Cardiac fibroblast (primary cell): ENCODE measurements around the gene ABCB10.
"Not testable (repeated sequence)": the region's sequence is repeated elsewhere in the genome, so short reads cannot be mapped to it uniquely, and the experiment has no call there.

Source experiments
- DNase-seq, 2 donors: peaks; one replicate each; pipeline versions ENCODE4 v3.0.0 to v3.0.0-alpha.2; 2010; ENCODE audit warnings: low read depth in 2 of 2
- H3K4me3 ChIP-seq, 2 donors: replicated peaks in 1 of 2; 1 replicate in 1 of 2; 2 replicates in 1 of 2; pipeline ENCODE4 v1.5.1; 2011; ENCODE audit warnings: low read depth in 2 of 2, low read length in 2 of 2, mild to moderate bottlenecking in 2 of 2, moderate library complexity in 1 of 2
- TF ChIP-seq, protein P1 (sequence below): IDR thresholded peaks from one replicate; pipeline ENCODE4 v1.5.1; 2011; ENCODE audit warnings: low read depth, mild to moderate bottlenecking, low read length, inconsistent platforms

Gene ABCB10

DNA sequence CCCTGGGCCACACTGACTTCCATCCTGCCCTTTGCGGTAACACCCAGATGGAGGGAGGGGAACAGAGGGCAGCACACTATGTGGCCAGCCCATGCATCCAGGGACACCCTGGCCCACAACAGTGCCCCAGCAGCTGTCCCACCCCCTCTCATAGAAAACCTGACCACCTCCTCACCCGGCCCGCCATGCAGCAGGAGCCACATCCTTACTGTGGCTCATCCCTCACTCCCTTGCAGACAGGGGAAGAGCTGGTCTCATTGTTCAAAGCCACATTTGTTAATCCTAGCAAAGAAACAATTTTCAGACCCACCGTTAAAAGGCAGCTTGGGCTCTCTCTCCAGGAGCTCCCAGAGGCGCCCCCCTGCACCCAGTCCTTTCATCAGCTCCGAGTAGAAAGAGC lies 27.2 kb downstream of the ABCB10 start:
- no peak for DNase-seq
- no peak overlapping the region for H3K4me3 ChIP-seq
- TF ChIP-seq, protein P1, sequence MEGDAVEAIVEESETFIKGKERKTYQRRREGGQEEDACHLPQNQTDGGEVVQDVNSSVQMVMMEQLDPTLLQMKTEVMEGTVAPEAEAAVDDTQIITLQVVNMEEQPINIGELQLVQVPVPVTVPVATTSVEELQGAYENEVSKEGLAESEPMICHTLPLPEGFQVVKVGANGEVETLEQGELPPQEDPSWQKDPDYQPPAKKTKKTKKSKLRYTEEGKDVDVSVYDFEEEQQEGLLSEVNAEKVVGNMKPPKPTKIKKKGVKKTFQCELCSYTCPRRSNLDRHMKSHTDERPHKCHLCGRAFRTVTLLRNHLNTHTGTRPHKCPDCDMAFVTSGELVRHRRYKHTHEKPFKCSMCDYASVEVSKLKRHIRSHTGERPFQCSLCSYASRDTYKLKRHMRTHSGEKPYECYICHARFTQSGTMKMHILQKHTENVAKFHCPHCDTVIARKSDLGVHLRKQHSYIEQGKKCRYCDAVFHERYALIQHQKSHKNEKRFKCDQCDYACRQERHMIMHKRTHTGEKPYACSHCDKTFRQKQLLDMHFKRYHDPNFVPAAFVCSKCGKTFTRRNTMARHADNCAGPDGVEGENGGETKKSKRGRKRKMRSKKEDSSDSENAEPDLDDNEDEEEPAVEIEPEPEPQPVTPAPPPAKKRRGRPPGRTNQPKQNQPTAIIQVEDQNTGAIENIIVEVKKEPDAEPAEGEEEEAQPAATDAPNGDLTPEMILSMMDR, result no peak

DNA sequence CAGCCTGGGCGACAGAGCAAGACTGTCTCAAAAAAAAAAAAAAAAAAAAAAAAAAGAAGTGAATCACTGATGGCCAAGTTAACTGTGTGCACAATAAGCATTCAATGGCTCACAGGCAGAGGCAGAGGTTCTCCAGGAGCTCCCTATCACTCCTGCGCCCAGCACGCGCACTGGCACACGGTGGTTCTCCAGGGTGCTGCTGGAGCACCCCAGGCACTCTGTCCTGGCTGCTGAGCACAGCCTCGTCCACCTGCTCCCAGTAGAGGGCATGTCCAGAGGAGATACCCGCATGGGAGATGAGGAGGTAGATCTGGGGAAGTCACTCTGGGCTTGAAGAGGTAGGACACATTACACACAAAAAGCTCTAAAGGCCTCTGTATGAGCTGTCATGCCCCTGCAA lies 28.9 kb downstream of the ABCB10 start:
- no peak for DNase-seq
- no peak overlapping the region for H3K4me3 ChIP-seq
- TF ChIP-seq, protein P1, result no peak

DNA sequence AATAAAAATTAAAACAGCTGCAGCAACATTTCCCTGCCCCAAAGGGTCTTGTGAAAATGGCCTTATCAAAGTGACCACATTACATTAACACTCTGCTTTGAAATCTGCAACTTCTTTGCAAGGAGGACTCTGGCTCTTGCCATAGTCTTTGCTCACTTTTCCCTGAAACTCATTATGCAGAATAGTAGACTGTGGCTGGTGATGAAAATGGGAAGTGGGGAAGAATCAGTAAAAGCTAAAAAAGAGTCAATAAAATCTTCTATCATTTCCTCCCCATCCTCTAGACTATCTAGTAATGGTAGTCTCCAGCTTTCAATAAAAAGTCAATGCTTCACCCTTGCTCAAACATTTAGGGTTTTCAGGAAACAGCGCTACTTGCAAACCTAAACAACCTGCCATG lies 31.8 kb downstream of the ABCB10 start:
- no peak for DNase-seq
- TF ChIP-seq, protein P1, result no peak

DNA sequence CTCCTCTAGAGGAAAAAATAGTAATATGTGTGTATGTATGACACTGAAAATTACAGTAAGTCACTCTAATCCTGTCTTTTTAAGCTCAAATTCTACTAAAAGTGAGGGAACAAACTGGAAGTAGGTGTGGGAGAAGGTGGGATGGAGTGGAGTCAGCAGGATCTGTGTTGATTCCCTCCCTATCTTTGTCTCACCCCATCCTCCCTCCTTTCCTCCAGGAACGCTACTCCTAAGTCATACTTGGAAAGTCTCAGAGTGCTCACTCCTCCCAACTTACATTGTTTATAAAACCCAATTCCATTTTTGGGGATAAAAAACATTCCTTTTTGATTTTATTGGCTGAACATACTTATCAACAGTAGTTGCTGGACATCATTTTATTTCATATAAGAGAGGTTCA lies 35.5 kb downstream of the ABCB10 start:
- TF ChIP-seq, protein P1, result no peak
- no peak overlapping the region for H3K4me3 ChIP-seq
- DNase-seq, result no peak

More for the DNA sequence above, 31.8 kb downstream of the ABCB10 start:
- no peak overlapping the region for H3K4me3 ChIP-seq

DNA sequence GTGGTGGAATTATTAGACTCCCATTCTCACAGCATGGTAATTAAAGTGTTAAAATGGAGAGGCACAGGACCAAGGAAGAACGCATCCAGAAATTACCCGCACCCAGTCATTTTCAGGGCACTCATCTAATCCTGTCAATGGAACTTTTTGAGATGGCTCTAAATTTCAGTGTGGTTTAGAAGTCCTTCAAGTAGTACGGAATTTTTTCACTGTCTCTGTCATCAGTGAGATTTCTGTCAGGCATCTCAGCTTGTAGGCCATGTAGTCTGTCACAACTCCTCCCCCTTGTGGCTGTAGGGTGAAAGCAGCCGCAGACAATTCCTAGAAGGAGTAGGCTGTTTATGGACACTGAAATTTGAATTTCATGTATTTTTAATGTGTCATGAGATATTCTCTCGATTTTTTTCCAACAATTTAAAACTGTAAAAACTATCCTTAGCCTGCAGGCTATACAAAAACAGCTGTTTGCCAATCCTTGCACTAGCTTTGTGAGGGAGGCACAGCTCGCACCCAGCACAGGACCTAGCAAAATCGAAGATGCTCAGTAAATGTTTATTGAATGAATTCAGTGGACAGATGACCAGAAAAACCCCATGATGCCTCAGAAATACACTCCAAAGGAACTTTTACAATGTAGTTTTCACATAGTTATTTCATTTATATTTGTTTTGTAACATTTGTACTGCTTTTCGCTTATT lies 43.8 kb downstream of the ABCB10 start:
- TF ChIP-seq, protein P1, result peak; percentile 85
- DNase-seq, result peak; percentile 82 to 84
- no peak overlapping the region for H3K4me3 ChIP-seq

DNA sequence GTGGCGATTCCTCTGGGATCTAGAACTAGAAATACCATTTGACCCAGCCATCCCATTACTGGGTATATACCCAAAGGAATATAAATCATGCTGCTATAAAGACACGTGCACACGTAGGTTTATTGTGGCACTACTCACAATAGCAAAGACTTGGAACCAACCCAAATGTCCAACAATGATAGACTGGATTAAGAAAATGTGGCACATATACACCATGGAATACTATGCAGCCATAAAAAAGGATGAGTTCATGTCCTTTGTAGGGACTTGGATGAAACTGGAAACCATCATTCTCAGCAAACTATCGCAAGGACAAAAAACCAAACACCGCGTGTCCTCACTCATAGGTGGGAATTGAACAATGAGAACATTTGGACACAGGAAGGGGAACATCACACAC lies 46.9 kb downstream of the ABCB10 start:
- not testable (repeated sequence) for DNase-seq, H3K4me3 ChIP-seq

DNA sequence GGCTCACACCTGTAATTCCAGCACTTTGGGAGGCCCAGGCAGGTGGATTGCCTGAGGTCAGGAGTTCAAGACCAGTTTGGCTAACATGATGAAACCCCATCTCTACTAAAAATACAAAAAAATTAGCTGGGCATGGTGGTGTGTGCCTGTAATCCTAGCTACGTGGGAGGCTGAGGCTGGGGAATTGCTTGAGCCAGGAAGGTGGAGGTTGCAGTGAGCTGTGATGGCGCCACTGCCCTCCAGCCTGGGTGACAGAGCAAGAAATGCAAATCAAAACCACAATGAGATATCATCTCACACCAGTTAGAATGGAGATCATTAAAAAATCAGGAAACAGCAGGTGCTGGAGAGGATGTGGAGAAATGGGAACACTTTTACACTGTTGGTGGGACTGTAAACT lies 47.3 kb downstream of the ABCB10 start:
- DNase-seq, result not testable (repeated sequence)

DNA sequence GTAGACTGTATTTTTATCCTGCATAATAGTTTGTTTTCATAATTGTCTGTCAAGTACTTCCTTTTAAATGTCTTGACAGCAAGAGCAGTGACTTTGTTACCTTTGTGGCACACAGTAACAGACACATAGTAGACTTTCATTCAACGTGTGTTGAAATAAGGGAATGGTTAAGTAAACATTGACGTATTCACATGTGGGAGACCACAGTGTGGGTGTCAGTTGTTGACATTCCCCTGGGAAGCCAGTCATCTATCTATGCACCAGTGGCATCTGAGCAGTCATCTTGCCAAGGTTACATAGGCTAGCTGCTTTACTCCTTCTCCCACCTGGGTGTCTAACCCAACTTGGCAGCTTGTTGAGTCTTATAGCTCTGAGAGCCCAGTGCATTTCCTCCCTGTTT lies 48.9 kb downstream of the ABCB10 start:
- DNase-seq, result peak in 1 of 2 donors; percentile 20

More for the DNA sequence above, 47.3 kb downstream of the ABCB10 start:
- H3K4me3 ChIP-seq, result not testable (repeated sequence)

More for the DNA sequence above, 48.9 kb downstream of the ABCB10 start:
- H3K4me3 ChIP-seq, result no peak overlapping the region
- TF ChIP-seq, protein P1, result no peak
